ENCODE measurements around the gene XYLT1.

GRCh38 chr16:17062676-17063075, 408.1 kb downstream of the XYLT1 start:
- TF ChIP-seq CTCF (IDR thresholded peaks at IDR 0.05) (no peak), POLR2A (IDR thresholded peaks at IDR 0.05) (no peak)
